Activated naive CD8-positive, alpha-beta T cell (primary cell): Measurements from ENCODE around the gene IFNAR1.
"Not testable (repeated sequence)": the region's sequence is repeated elsewhere in the genome, so short reads cannot be mapped to it uniquely, and the experiment has no call there.

ENCODE experiments used
- H3K27ac Mint-ChIP-seq: one replicate; pipeline ENCODE4 v1.8.0; 2021; ENCODE audit warnings: mixed read lengths
- H3K27me3 Mint-ChIP-seq: one replicate; pipeline ENCODE4 v1.8.0; 2021; ENCODE audit warnings: mixed read lengths
- H3K36me3 Mint-ChIP-seq: one replicate; pipeline ENCODE4 v1.8.0; 2021; ENCODE audit warnings: mixed read lengths
- H3K4me1 Mint-ChIP-seq: one replicate; pipeline ENCODE4 v1.8.0; 2021; ENCODE audit warnings: low read depth, mixed read lengths
- H3K4me3 Mint-ChIP-seq: one replicate; pipeline ENCODE4 v1.8.0; 2021; ENCODE audit warnings: mild to moderate bottlenecking, mixed read lengths
- H3K9me3 Mint-ChIP-seq: one replicate; pipeline ENCODE4 v1.8.0; 2021; ENCODE audit warnings: low read depth, mixed read lengths

IFNAR1 gene

GRCh38 chr21:33317145-33317544 is 7.6 kb upstream of the IFNAR1 start:
- no peaks in the 10 kb centered on the region for H3K9me3 Mint-ChIP-seq
- no peaks in the 10 kb centered on the region for H3K36me3 Mint-ChIP-seq
- H3K4me3 Mint-ChIP-seq = no peak overlapping the region
- H3K4me1 Mint-ChIP-seq = no peaks in the 10 kb centered on the region
- H3K27ac Mint-ChIP-seq = no peak overlapping the region
- H3K27me3 Mint-ChIP-seq = no peaks in the 10 kb centered on the region

- H3K4me1 Mint-ChIP-seq = no peaks in the 10 kb centered on the region
- no peak overlapping the region for H3K27ac Mint-ChIP-seq
- H3K27me3 Mint-ChIP-seq = no peaks in the 10 kb centered on the region
- H3K36me3 Mint-ChIP-seq = no peaks in the 10 kb centered on the region
- no peak overlapping the region for H3K4me3 Mint-ChIP-seq
- H3K9me3 Mint-ChIP-seq = no peaks in the 10 kb centered on the region
These were observed 6.8 kb upstream of the IFNAR1 start for GRCh38 chr21:33317786-33318486.

GRCh38 chr21:33321005-33321404 is 3.8 kb upstream of the IFNAR1 start:
- H3K4me1 Mint-ChIP-seq, H3K9me3 Mint-ChIP-seq, H3K4me3 Mint-ChIP-seq, H3K27me3 Mint-ChIP-seq, H3K36me3 Mint-ChIP-seq, H3K27ac Mint-ChIP-seq: not testable (repeated sequence)

GRCh38 chr21:33323610-33324009 is 1.2 kb upstream of the IFNAR1 start:
- not testable (repeated sequence) for H3K36me3 Mint-ChIP-seq, H3K27me3 Mint-ChIP-seq, H3K9me3 Mint-ChIP-seq, H3K4me3 Mint-ChIP-seq, H3K27ac Mint-ChIP-seq
- peaks cover 24% of the 10 kb centered on the region for H3K4me1 Mint-ChIP-seq

- Mint-ChIP-seq H3K9me3 (no peaks in the 10 kb centered on the region), H3K4me1 (peaks cover 39% of the 10 kb centered on the region), H3K4me3 (no peak overlapping the region), H3K27ac (no peak overlapping the region), H3K36me3 (peaks cover 2% of the 10 kb centered on the region), H3K27me3 (no peaks in the 10 kb centered on the region)
These were observed 675 bp downstream of the IFNAR1 start for GRCh38 chr21:33325222-33326067.

- H3K27me3 Mint-ChIP-seq = no peaks in the 10 kb centered on the region
- peak overlapping the region; percentile 46 for H3K27ac Mint-ChIP-seq
- peaks cover 56% of the 10 kb centered on the region for H3K4me1 Mint-ChIP-seq
- H3K9me3 Mint-ChIP-seq = no peaks in the 10 kb centered on the region
- no peak overlapping the region for H3K4me3 Mint-ChIP-seq
- H3K36me3 Mint-ChIP-seq = peaks cover 5% of the 10 kb centered on the region
These were observed 2.6 kb downstream of the IFNAR1 start for GRCh38 chr21:33327326-33327725.

GRCh38 chr21:33327792-33328433 is 3.1 kb downstream of the IFNAR1 start:
- Mint-ChIP-seq H3K36me3 (peaks cover 10% of the 10 kb centered on the region), H3K4me3 (no peak overlapping the region), H3K27me3 (no peaks in the 10 kb centered on the region), H3K27ac (peak overlapping the region; percentile 46), H3K9me3 (no peaks in the 10 kb centered on the region), H3K4me1 (peaks cover 61% of the 10 kb centered on the region)

GRCh38 chr21:33330726-33331125 is 6.0 kb downstream of the IFNAR1 start:
- Mint-ChIP-seq H3K27me3 (no peaks in the 10 kb centered on the region), H3K27ac (peak overlapping the region; percentile 72), H3K9me3 (peaks cover 4% of the 10 kb centered on the region), H3K36me3 (peaks cover 15% of the 10 kb centered on the region), H3K4me1 (peaks cover 80% of the 10 kb centered on the region), H3K4me3 (no peak overlapping the region)

- H3K9me3 Mint-ChIP-seq = peaks cover 4% of the 10 kb centered on the region
- peak overlapping the region; percentile 51 for H3K27ac Mint-ChIP-seq
- peaks cover 70% of the 10 kb centered on the region for H3K4me1 Mint-ChIP-seq
- H3K27me3 Mint-ChIP-seq = no peaks in the 10 kb centered on the region
- H3K4me3 Mint-ChIP-seq = no peak overlapping the region
- H3K36me3 Mint-ChIP-seq = peaks cover 15% of the 10 kb centered on the region
These were observed 7.4 kb downstream of the IFNAR1 start for GRCh38 chr21:33332143-33332542.

- H3K36me3 Mint-ChIP-seq = peaks cover 14% of the 10 kb centered on the region
- no peaks in the 10 kb centered on the region for H3K27me3 Mint-ChIP-seq
- no peak overlapping the region for H3K4me3 Mint-ChIP-seq
- peaks cover 4% of the 10 kb centered on the region for H3K9me3 Mint-ChIP-seq
- H3K4me1 Mint-ChIP-seq = peaks cover 57% of the 10 kb centered on the region
- peak overlapping the region; percentile 46 for H3K27ac Mint-ChIP-seq
These were observed 9.4 kb downstream of the IFNAR1 start for GRCh38 chr21:33334191-33334590.

- Mint-ChIP-seq H3K27me3 (no peaks in the 10 kb centered on the region), H3K9me3 (peaks cover 4% of the 10 kb centered on the region), H3K27ac (no peak overlapping the region), H3K4me1 (peaks cover 53% of the 10 kb centered on the region), H3K36me3 (peaks cover 14% of the 10 kb centered on the region), H3K4me3 (no peak overlapping the region)
These were observed 10.1 kb downstream of the IFNAR1 start for GRCh38 chr21:33334824-33335223.

- Mint-ChIP-seq H3K4me1 (peaks cover 21% of the 10 kb centered on the region), H3K27ac (peak overlapping the region; percentile 50), H3K9me3 (no peaks in the 10 kb centered on the region), H3K36me3 (peaks cover 6% of the 10 kb centered on the region), H3K27me3 (no peaks in the 10 kb centered on the region), H3K4me3 (no peak overlapping the region)
These were observed 14.4 kb downstream of the IFNAR1 start for GRCh38 chr21:33339135-33339534.

- Mint-ChIP-seq H3K27me3 (no peaks in the 10 kb centered on the region), H3K36me3 (peaks cover 6% of the 10 kb centered on the region), H3K9me3 (no peaks in the 10 kb centered on the region), H3K4me1 (peaks cover 14% of the 10 kb centered on the region), H3K4me3 (no peak overlapping the region), H3K27ac (peak overlapping the region; percentile 64)
These were observed 15.1 kb downstream of the IFNAR1 start for GRCh38 chr21:33339918-33340317.

- peak overlapping the region; percentile 56 for H3K27ac Mint-ChIP-seq
- H3K4me1 Mint-ChIP-seq = peaks cover 22% of the 10 kb centered on the region
- H3K36me3 Mint-ChIP-seq = peaks cover 8% of the 10 kb centered on the region
- H3K4me3 Mint-ChIP-seq = no peak overlapping the region
- no peaks in the 10 kb centered on the region for H3K27me3 Mint-ChIP-seq
- H3K9me3 Mint-ChIP-seq = no peaks in the 10 kb centered on the region
These were observed 21.0 kb downstream of the IFNAR1 start for GRCh38 chr21:33345751-33346238.

GRCh38 chr21:33348706-33349105 is 23.9 kb downstream of the IFNAR1 start:
- H3K4me1 Mint-ChIP-seq = peaks cover 22% of the 10 kb centered on the region
- no peak overlapping the region for H3K4me3 Mint-ChIP-seq
- H3K9me3 Mint-ChIP-seq = no peaks in the 10 kb centered on the region
- peaks cover 4% of the 10 kb centered on the region for H3K36me3 Mint-ChIP-seq
- no peaks in the 10 kb centered on the region for H3K27me3 Mint-ChIP-seq
- no peak overlapping the region for H3K27ac Mint-ChIP-seq
